ENCODE measurements around the gene NPPA.

NPPA gene

DNA sequence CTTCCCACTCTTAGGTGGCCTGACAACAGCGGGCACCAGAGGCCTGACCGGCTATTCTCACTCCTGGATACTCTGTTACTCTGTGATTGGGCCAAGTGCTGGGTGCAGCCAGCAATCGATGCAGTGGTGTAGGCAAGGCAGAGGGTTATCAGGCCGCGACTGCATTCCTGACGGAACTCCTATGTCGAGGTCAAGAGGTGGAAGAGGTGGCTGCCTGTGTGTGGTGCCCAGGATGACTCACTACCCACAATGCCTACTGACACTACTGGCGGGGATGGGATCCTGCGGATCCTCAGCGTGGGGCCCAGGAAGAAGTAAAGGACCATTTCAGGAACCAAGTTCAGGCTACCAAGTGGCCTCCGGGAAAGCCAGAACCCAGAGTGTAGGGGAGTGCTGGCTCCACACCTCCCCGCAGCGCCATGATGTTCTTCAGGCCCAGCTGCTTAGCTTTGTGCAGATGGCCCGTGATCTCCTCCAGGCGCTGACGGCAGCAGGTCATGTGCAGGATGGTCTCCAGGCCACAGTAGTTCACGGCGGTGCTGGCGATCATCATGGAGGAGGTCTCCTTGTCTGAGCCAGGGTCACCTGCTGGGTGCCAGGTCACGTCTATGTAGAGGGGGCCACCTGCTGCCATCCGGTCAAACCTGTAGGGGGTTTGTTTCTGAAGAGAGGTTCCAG lies 46.7 kb downstream of the NPPA start:
- DNase-seq: no peak
- Histone ChIP-seq H3K36me3 (ENCODE audit: control insufficient read depth, insufficient read depth, low read length) (peaks cover 33% of the 10 kb centered on the region), H3K9me3 (ENCODE audit: control insufficient read depth, low read length) (no peaks in the 10 kb centered on the region), H3K4me1 (ENCODE audit: control insufficient read depth, insufficient read depth, low read length, poor library complexity, severe bottlenecking) (peaks cover 23% of the 10 kb centered on the region), H3K4me3 (ENCODE audit: insufficient read depth, low read depth, low read length, poor library complexity, severe bottlenecking) (no peak overlapping the region), H3K27ac (ENCODE audit: insufficient read depth, low read length, poor library complexity, severe bottlenecking) (no peak overlapping the region), H3K27me3 (replicated peaks; ENCODE audit: control insufficient read depth, insufficient read depth, low read length, poor library complexity, severe bottlenecking) (no peaks in the 10 kb centered on the region)

DNA sequence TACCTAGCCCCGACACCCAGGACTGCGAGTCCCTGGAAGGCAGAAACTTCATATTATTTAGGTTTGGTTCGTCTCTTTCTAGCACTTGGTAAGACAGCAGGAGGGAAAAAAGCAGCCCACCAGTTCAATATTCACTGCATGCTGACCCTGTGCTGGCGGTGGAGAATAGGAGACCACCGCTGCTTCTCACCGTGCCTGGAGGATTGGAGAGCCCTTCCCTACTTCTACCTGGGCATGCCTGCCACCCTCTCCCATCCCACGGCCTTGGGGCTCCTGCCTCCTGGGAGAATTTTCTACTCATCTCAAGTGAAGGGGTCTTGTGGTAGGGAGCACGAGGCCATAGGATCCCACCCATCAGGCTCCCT lies 47.2 kb downstream of the NPPA start:
- H3K27me3 ChIP-seq (replicated peaks; ENCODE audit: control insufficient read depth, insufficient read depth, low read length, poor library complexity, severe bottlenecking): no peaks in the 10 kb centered on the region
- no peak for DNase-seq
- H3K9me3 ChIP-seq (ENCODE audit: control insufficient read depth, low read length): no peaks in the 10 kb centered on the region
- H3K27ac ChIP-seq (ENCODE audit: insufficient read depth, low read length, poor library complexity, severe bottlenecking): no peak overlapping the region
- H3K36me3 ChIP-seq (ENCODE audit: control insufficient read depth, insufficient read depth, low read length): peaks cover 36% of the 10 kb centered on the region
- no peak overlapping the region for H3K4me3 ChIP-seq (ENCODE audit: insufficient read depth, low read depth, low read length, poor library complexity, severe bottlenecking)
- H3K4me1 ChIP-seq (ENCODE audit: control insufficient read depth, insufficient read depth, low read length, poor library complexity, severe bottlenecking): peaks cover 23% of the 10 kb centered on the region

DNA sequence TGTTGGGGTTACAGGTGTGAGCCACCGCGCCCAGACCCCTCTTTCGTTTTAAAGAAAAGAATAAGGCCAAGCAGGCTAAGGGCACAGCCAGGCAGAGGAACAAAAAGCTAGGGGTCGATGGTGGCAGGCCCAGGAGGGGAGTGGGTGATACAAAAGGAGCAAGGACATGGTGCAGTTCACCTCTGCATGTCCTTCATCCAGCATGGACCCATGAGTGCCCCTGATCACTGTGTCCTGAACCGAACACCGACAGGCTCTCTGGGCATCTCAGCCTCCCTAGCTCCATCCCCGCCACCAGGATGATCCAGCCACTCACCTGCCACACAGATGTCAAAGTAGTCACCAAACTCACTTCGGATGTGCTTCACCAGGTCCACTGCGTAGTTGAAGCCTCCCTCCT lies 47.7 kb downstream of the NPPA start:
- peaks cover 21% of the 10 kb centered on the region for H3K4me1 ChIP-seq (ENCODE audit: control insufficient read depth, insufficient read depth, low read length, poor library complexity, severe bottlenecking)
- H3K9me3 ChIP-seq (ENCODE audit: control insufficient read depth, low read length): no peaks in the 10 kb centered on the region
- H3K36me3 ChIP-seq (ENCODE audit: control insufficient read depth, insufficient read depth, low read length): peaks cover 41% of the 10 kb centered on the region
- H3K27me3 ChIP-seq (replicated peaks; ENCODE audit: control insufficient read depth, insufficient read depth, low read length, poor library complexity, severe bottlenecking): no peaks in the 10 kb centered on the region
- DNase-seq: no peak
- H3K4me3 ChIP-seq (ENCODE audit: insufficient read depth, low read depth, low read length, poor library complexity, severe bottlenecking): no peak overlapping the region
- H3K27ac ChIP-seq (ENCODE audit: insufficient read depth, low read length, poor library complexity, severe bottlenecking): no peak overlapping the region

DNA sequence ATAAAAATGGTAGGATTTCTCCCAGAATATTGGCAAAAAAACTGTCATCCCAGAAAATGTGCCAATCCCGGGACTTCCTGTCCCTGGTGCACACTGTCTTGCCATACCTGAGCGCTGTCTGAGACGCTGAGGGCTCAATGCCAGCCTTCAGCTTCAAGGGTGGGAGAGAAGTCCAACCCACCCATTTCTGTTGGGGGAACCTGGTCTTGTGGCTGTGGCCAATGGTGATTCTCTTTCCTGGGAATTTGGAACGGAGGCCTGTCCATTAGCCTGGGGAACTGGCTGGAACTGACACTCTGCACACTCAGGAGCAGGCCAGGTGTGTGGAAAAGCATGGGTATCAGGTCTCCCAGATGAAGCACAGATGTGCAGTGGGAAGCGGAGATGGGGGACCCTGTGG lies 48.5 kb downstream of the NPPA start:
- Histone ChIP-seq H3K9me3 (ENCODE audit: control insufficient read depth, low read length) (no peaks in the 10 kb centered on the region), H3K27ac (ENCODE audit: insufficient read depth, low read length, poor library complexity, severe bottlenecking) (no peak overlapping the region), H3K27me3 (replicated peaks; ENCODE audit: control insufficient read depth, insufficient read depth, low read length, poor library complexity, severe bottlenecking) (no peaks in the 10 kb centered on the region)

DNA sequence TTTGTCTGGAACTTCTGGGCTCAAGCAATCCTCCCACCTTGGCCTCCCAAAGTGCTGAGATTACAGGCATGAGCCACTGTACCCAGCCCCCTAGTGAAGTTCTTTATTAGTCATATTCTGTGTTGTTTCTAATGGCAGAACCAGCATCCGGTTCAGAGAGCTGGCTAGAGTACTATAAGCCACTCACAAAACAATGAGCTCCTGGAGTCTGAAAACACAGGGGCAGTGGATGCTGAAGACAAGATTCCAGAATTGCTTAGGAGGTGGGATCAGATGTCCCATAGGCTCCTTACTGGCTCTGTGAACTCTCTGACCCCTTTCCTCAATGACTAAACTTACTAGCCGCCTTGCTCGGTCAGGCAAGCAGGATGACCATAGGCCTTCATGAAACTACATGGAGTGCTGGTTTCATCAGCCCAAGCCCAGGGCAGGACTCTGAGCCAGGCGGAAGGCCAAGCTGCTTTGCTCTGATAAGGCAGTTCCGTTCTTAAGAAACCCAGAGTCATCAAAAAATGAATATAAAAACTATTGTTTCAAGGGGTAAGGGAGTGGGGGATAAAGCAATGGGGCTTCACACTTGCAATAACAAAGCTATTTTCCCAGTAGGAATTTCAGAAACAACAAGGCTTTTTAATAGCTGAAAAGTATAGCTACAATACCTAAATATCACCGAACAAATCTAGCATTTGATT lies 49.9 kb downstream of the NPPA start:
- H3K4me1 ChIP-seq (ENCODE audit: control insufficient read depth, insufficient read depth, low read length, poor library complexity, severe bottlenecking): no peaks in the 10 kb centered on the region
- no peak overlapping the region for H3K4me3 ChIP-seq (ENCODE audit: insufficient read depth, low read depth, low read length, poor library complexity, severe bottlenecking)
- H3K27me3 ChIP-seq (replicated peaks; ENCODE audit: control insufficient read depth, insufficient read depth, low read length, poor library complexity, severe bottlenecking): no peaks in the 10 kb centered on the region
- H3K27ac ChIP-seq (ENCODE audit: insufficient read depth, low read length, poor library complexity, severe bottlenecking): no peak overlapping the region
- H3K36me3 ChIP-seq (ENCODE audit: control insufficient read depth, insufficient read depth, low read length): peaks cover 55% of the 10 kb centered on the region
- DNase-seq: no peak
- no peaks in the 10 kb centered on the region for H3K9me3 ChIP-seq (ENCODE audit: control insufficient read depth, low read length)

More for the DNA sequence above, 48.5 kb downstream of the NPPA start:
- peaks cover 48% of the 10 kb centered on the region for H3K36me3 ChIP-seq (ENCODE audit: control insufficient read depth, insufficient read depth, low read length)
- H3K4me1 ChIP-seq (ENCODE audit: control insufficient read depth, insufficient read depth, low read length, poor library complexity, severe bottlenecking): peaks cover 13% of the 10 kb centered on the region
- no peak overlapping the region for H3K4me3 ChIP-seq (ENCODE audit: insufficient read depth, low read depth, low read length, poor library complexity, severe bottlenecking)
- no peak for DNase-seq

DNA sequence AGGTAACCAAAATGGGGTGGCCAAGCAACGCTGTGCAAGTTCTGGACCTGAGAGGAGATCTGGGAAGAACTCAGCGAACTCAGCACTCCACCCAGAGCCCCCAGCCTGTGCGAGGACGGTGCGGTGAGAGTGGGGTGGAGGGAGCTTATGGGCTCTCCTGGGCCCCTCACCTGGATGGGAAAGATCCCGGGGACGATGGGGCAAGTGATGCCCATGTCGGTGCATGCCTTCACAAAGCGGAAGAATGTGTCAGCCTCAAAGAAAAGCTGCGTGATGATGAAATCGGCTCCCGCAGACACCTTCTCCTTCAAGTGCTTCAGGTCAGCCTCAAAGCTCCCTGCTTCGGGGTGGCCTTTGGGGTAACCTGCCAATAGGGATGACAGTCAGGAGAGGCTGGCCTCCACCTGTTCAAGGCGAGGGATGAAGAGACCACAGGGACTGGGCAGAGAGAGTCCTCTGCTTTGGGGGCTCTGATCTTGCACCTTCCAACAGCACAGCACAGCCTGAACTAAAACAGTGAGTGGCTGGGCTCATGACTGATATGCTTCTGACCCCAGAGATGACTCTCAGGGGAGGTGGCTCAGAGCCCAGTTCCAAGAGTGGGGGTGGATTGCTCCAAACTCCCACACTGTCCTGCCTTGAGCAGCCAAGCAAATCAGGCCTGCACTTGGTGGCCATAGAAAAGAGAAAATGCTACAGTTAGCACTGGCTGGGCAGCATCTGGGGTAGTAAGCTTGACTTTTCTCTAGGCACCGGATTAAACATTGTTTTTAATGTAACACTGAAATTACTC lies 51.4 kb downstream of the NPPA start:
- DNase-seq: no peak
- Histone ChIP-seq H3K36me3 (ENCODE audit: control insufficient read depth, insufficient read depth, low read length) (peaks cover 62% of the 10 kb centered on the region), H3K4me3 (ENCODE audit: insufficient read depth, low read depth, low read length, poor library complexity, severe bottlenecking) (no peak overlapping the region), H3K9me3 (ENCODE audit: control insufficient read depth, low read length) (no peaks in the 10 kb centered on the region), H3K27ac (ENCODE audit: insufficient read depth, low read length, poor library complexity, severe bottlenecking) (no peak overlapping the region), H3K4me1 (ENCODE audit: control insufficient read depth, insufficient read depth, low read length, poor library complexity, severe bottlenecking) (no peaks in the 10 kb centered on the region), H3K27me3 (replicated peaks; ENCODE audit: control insufficient read depth, insufficient read depth, low read length, poor library complexity, severe bottlenecking) (no peaks in the 10 kb centered on the region)

All from effector memory CD4-positive, alpha-beta T cell (primary cell).